ENCODE measurements around the gene DNAJB1. TPM values are rescaled to one million over a fixed set of nuclear protein-coding genes. Genes with fewer than 3 reads are reported as not detected.

DNAJB1 gene
- total and polyA plus RNA-seq, 10 of the 15 experiments (the other 5 are each of a cell fraction or from before 2014, with no cell fraction given) = 4.8 to 65.8 (median 34.9) TPM

DNA sequence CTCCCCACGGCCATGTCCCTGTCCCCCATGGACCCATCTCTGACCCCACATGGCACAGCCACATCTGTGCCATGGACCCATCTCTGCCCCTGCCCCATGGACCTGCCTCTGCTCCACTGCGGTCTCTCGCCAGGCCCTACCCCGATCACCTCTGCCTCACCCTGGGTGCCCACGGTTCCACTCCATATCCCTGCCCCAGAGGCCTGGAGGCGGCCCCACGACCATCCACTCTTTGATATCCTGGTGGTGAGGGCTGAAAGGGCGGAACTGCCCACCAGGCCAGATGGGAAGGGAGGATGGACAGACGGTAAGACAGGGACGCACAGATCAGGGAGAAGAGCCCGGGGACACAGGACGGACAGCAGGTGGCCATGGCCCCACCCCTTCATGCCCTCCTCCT, 43.4 kb downstream of the DNAJB1 start (continued):
- TF ChIP-seq ZBED1 (IDR thresholded peaks at IDR 0.05; ENCODE audit: borderline replicate concordance) (no peak), MYC (IDR thresholded peaks at IDR 0.05; ENCODE audit: insufficient read depth, insufficient read length, insufficient replicate concordance, low read length, severe bottlenecking) (no peak), NR2C1 (IDR thresholded peaks at IDR 0.05) (no peak), RAD51 (IDR thresholded peaks at IDR 0.05) (no peak), TCF3 (IDR thresholded peaks at IDR 0.05; ENCODE audit: borderline replicate concordance, insufficient read depth, low read depth, low read length) (no peak), RELA (IDR thresholded peaks at IDR 0.05; ENCODE audit: borderline replicate concordance, partially characterized antibody) (no peak), YBX1 (IDR thresholded peaks at IDR 0.05) (no peak), MYB (IDR thresholded peaks at IDR 0.05; ENCODE audit: borderline replicate concordance, low read depth, low read length) (no peak), IRF5 (IDR thresholded peaks at IDR 0.05; ENCODE audit: borderline replicate concordance) (no peak), ELK1 (IDR thresholded peaks at IDR 0.05; ENCODE audit: low read depth, low read length) (no peak), E2F8 (IDR thresholded peaks at IDR 0.05; ENCODE audit: low read depth, partially characterized antibody) (no peak), BMI1 (IDR thresholded peaks at IDR 0.05; ENCODE audit: borderline replicate concordance) (no peak), WRNIP1 (IDR thresholded peaks at IDR 0.05; ENCODE audit: borderline replicate concordance, low read depth, low read length) (no peak)
- TF ChIP-seq, protein P1, sequence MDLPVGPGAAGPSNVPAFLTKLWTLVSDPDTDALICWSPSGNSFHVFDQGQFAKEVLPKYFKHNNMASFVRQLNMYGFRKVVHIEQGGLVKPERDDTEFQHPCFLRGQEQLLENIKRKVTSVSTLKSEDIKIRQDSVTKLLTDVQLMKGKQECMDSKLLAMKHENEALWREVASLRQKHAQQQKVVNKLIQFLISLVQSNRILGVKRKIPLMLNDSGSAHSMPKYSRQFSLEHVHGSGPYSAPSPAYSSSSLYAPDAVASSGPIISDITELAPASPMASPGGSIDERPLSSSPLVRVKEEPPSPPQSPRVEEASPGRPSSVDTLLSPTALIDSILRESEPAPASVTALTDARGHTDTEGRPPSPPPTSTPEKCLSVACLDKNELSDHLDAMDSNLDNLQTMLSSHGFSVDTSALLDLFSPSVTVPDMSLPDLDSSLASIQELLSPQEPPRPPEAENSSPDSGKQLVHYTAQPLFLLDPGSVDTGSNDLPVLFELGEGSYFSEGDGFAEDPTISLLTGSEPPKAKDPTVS (IDR thresholded peaks at IDR 0.05; ENCODE audit: low read depth, low read length) = no peak
